HG02981 (cell line): ENCODE data around the gene EEFSEC.

Source experiments
- ATAC-seq: cut with Tn5 transposase; IDR thresholded peaks from one replicate; pipeline ENCODE4 v1.9.1; 2021; ENCODE audit warnings: mild to moderate bottlenecking, moderate library complexity; ENCODE audit not compliant: unreplicated experiment

EEFSEC gene

DNA sequence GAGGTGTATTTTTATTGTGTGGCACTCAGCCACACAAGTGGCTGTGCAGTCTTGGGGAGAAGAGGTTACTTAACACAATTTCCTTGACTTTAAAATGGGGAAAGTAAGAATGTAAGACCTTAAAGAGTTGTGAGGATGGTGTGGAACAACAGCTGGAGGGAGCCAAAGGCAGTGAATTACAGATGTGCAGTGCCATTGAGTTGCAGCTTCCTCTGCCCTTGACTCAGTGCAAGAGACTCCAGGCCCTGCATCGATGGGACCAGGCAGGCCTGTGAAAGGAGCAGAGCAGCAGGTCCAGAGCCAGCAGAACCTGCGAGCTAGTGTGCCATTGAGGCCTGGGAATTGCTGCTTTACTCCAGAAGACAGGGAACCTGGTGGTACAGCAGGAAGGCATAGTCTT is 27.2 kb downstream of the EEFSEC start:
- no peak for ATAC-seq

DNA sequence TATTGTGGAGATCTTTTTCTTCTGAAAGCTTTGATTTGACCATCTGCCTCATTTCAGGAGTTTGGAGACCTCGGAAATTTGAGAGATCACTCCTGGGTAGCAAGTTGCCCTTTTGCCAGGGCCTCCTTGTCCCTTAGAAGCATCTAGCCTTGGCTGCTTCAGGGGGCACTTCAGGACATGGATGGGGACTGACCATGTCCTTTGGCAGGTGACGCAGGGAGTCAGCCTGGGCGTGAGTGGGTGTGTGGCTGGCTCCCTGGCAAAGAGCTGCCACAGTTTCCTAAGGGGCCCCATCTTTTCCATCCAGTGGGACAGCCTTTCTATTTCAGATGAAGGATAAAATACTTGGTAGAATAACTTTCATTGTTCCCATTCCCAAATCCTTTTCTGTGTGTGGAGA is 27.6 kb downstream of the EEFSEC start:
- no peak for ATAC-seq

DNA sequence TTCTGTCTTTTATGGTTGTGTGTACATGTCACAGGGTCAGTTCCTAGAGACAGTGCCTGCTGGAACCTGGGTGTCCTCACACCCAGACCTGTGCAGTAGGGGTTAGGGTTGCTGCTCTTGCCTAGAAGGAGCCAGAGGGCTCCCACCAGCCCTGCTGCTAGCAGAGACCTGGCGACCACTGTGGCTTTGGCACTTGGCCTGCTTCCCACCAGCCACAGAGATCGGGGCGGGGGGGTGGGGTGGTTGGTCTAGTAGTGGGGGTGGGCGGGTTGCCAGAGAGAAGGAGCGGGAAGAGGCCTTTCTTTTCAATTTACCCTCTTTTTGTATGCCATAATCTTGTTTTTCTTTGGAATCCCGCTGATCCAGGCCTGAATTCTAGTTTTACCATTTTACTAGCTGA is 29.4 kb downstream of the EEFSEC start:
- no peak for ATAC-seq

DNA sequence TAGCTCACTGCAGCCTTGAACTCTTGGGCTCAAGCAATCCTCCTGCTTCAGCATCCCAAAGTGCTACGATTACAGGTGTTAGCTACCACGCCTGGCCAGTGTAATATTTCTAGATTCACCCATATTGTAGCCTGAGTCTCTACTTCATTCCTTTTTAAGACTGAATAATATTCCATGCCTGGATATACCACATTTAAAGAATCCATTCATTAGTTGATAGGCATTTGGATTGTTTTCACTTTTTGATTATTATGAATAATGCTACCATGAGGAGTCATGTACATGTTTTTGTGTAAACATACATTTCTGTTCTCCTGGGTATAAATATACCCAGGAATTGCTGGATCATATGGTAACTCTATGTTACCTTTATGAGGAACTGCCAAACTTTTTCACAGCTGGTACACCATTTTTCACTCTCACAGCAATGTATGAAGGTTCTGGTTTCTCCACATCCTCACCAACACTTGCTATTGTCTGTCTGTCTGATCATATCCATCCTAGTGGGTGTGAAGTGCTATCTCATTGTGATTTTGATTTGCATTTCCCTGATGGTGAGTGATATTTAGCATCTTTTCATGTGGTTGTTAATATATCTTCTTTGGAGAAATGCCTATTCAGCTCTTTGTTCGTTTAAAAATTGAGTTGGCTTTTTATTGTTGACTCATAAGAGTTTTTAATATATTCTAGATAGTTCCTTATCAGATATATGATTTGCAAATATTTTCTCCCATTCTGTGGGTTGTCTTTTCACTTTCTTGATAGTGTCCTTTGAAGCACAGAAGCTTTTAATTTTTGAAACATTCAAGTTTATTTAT is 32.6 kb downstream of the EEFSEC start:
- ATAC-seq: no peak

DNA sequence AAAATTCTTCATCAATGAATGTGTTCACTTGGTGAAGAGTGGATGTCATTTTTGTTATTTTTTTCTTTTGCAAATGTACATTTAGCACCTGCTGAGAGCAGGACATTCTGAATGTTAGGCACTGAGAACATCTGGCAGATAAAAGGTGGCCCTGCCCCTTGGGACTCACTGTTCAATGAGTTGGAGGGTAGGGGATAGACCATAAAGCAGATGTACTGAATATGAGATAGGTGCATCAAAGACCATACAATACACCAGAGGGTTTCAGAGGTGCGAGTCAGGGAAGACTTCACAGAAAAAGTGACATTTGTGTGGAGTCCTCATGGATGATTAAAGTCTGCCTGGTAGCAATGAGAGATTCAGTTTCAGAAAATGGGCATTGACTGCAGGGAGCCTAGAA is 34.2 kb downstream of the EEFSEC start:
- no peak for ATAC-seq

DNA sequence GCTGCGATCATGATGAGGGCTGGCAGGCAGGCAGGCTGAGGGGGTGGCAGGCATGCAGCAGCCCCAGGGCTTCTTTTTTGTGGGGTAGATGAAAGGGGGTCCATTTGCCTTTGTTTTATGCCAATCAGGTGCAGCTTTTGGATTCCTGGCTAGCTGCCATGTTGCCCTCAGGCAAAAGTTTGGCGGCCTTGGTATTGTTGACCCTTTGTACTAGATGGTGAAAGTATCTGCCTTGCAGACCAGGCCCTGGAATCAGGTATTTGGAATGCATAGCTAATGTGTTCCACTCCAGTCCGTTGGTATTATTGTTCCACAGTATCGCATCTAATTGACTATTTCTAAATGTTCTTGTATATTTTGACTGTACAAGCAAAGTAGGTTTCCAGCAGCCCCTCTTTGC is 35.0 kb downstream of the EEFSEC start:
- ATAC-seq: no peak

DNA sequence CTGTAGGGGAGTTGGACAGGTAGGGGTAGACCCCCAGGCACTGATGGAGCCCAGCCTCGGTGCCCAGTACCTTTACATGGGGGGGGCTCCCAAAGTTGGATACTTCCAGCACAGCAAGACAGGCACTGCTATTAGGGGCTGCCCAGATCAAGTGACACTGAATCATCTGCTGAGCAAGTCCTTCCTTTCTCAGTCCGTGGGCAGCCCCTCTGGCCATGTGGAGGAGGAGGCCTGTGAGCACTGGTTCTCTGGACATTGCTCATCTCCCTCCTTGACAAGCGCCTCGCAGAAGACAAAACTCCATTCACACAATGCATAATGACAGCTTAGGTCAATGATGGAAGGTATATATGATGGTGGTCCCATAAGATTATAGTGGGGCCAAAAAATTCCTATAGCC is 35.7 kb downstream of the EEFSEC start:
- no peak for ATAC-seq

DNA sequence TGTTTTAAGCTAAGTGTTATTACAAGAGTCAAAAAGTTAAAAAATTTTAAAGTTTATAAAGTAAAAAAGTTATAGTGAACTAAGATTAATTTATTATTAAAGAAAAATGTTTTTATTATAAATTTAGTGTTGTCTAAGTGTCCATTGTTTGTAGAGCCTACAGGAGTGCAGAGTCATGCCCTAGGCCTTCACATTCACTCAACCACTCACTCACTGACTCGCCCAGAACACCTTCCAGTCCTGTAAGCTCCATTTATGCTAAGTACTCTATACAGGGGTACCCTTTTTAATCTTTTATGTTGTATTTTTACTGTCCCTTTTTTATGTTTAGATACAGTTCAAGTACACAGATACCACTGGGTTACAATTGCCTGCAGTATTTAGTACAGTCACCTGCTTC is 37.2 kb downstream of the EEFSEC start:
- no peak for ATAC-seq

DNA sequence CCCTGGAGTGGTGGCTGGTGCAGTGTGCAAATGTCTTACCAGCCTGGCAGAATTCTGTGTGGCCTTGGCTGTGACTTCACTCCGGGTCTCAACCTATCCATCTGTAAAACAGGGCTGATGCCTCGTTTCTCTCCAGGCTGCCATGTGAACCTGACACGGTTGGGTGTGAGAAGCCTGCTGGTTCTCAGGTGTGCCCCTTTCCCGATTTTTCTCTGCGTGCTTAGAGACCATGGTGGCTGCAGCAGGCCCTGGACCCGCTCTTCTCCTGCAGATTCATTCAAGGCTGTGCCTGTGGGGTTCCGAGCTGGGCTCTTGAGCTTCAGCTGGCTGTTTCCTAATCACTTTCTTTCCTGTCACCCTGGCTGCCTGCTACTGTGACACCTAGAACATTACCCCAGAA is 38.9 kb downstream of the EEFSEC start:
- ATAC-seq: no peak

DNA sequence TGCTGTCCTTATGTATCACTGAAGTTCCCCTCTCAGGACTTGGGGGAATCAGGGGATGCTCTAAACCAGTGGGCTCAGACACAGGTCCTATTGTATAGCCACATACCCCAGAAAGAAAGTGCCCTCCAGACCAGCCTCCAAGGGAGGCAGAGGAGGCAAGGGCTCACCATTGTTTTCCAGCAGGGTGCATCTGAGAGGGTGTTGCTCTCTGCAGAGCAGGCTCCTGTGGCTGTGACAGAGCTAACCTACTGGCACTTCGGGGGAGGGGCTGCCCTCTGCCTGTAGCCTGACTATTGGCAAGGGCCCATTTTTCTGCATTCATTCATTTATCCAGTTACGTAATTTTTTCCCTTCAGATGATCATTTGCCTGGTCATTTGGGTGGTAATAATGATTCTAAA is 39.9 kb downstream of the EEFSEC start:
- ATAC-seq: no peak

DNA sequence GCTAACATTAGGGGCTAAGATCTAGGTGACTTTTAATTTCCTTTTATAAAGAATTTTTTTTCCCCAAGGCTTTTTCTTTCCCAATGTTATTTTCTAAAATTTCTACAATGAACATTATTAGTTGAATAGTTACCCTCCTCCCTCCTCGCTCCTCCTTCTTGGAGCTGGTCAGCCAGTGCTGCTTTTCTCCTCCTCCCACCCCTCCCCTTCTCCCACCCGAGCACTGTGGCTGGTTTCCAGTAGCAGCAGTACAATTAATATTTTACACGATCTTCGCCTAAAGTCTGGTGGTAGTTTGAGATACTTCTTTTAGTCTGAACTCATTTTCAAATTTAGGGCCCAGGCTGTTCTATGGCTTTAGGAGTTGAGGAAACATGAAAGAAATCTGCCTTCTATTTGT is 41.6 kb downstream of the EEFSEC start:
- ATAC-seq: no peak

DNA sequence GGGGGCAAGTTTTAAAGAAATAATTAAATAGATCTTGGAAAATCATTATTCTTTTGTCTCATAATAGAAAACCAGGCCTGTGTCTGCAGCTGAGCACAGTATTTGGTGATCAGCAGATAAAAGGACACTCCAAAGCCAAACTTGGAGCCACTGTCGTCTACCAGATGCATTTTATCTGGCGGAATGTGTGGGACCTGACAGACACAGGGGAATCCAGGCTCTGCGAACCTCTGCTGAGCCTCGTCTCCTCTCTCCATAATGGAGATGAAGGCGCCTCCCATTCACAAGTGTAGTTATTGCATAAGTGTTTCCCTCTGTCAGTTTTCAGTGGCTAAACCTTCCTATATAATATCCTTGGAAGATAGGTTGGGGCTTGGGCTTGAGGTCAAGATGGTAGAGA is 42.1 kb downstream of the EEFSEC start:
- no peak for ATAC-seq

DNA sequence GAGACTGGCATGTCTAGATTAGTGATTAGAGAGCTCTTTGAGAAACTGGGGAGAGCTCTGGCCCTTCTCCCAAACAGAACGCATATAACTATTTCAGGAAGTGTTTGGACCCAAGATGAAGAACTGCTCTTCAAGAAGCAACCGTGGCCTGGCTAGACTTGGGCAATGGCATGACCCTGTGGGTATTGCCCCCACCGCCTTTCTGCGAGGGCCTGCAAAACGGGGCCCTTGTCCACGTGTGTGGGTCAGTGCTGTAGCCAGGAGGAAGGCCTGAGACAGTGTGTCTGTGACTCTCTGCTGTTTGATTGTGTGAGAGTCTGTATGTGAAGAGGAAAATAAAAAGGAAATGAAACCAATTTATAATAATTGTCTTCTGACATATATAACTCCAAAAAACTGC is 42.5 kb downstream of the EEFSEC start:
- no peak for ATAC-seq

DNA sequence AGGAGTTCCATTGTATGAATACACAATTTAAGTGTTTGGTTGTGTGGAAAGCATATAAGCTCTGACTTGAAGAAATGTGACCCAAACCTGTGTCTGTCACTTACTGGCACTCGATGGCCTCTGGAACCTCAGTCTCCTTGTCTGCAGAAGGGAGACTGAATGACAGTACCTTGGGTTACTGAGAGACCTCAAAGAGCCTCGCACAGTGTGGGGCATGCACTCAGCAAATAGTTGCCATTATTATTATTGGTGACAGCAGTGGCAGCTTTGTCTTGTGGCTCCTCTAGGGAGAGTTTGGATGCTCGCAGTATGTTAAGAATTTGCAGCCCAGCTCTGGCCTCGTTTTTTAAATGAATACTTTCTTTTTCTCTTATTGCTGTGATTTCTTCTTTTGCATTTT is 43.4 kb downstream of the EEFSEC start:
- no peak for ATAC-seq

DNA sequence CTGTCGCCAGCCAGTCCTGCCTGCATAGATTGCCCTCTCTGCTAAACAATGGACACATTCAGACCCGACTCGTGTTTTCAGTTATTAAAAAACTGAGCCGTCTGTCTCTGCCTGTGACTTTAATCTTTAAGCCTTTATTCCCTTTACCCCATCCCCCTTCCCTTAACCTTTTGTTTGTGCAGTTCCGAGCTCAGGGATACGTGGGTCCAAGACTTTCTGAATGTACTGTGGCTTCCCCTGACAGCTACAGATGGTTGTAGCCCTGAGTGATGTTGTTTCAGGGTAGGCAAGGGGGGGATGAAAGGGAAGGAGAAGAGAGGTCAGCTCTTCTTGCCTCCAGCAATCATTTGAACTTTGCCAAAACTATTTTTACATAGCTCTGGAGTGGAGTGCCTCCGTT is 44.6 kb downstream of the EEFSEC start:
- no peak for ATAC-seq

DNA sequence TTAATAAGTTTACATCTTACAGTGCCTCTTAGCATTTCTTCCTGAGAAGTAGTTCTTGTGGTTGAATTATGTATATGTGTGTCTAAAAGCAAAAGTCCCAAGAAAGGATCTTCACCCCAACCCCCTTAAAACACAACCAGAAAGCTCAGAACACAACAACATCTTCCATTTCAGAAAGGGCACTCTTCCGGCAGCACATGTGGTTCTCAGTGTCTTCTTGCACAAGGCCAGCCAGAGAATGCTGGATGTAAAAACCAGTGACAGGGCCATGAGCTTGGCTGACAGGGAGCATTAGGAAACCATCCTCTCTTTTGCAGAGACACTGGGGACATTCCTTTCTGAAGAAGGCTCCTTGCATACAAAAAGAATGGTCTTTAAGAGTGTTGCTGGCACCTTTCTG is 45.0 kb downstream of the EEFSEC start:
- no peak for ATAC-seq

DNA sequence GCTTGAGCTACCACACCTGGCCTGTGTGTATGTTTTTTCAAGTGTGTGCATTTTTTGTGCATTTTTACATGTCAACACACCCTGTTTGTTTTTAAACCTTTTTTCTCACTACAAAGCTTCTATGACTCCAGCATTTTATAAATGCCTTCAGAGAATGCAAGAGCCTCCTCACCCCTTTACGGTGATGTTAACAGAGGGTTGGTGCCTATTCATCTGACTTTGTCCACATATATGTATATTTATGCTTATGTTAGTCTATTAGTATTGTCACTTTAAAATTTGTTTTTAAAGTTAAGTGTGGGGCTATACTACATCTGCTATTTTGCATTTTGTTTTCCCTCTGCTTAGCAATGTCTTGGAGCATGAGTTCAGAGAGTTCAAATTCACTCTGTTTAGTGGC is 45.8 kb downstream of the EEFSEC start:
- ATAC-seq: no peak

DNA sequence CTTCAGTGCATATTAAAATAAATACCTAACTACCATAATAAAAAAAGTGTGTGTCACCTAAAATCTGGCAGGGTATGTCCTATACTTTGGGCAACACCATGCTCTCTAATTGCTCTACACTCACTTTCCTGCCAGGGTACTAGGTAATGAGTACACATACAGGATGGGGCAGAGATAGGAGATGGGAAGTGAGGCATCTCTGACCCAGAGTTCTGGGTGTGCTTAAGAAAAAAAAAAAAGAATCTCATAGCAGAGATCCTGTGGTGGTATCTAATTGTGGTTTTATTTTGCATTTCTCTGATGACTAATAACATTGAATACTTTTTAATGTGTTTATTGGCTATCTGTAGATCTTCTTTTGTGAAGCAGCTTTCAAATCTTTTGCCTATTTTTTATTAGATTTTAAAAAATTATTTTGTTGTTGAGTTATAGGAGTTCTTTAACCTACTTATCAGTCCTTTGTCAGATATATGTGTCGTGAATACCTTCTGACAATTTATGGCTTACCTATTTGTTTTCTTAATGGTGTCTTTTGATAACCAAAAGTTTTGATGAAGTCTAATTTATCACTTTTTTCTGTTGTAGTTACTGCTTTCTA is 48.0 kb downstream of the EEFSEC start:
- no peak for ATAC-seq

DNA sequence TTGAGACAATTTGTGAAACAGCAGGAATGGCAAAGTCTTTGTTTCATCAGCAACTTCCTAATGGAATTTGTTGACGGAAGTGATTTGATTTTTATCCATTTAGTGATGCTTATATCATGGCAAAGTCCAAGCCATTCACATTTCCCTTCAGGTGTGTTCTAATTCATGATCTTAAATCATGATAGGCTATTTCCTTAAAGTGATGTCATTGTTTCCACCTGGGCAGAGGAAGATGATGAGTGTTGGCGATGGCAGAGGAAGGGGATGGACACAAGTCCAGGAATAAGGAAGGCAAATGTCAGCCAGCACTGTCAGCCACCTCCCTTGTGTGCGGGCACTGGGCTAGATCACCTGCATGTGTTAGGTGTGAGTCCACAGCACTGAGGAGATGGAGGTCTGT is 49.9 kb downstream of the EEFSEC start:
- ATAC-seq: no peak

DNA sequence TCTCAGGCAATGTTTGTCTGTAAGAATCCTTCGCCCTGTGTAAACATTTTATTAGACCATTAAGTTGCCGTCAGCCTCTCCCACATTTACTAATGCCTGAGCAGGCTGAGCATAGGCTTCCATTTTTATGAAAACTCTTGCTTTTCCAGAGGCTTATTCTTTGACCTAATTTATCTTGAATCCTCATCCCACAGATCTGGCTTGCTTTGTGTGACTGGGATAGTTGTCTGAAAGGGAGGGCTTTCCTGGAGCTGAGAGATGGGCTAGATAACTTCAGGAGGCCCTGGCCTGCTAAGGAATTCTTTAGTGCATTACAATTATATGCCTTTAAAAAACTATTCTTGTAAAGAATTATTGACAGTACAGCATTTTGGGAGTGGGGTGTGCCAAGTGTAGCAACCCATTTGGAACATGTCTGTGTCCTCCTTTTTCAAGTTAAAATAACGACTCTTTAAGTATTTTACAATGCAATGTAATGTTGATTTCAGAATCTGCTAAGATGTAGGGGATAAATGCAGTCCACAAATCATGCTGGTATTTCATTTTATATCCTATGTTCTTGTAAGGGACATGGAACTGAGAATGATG is 52.4 kb downstream of the EEFSEC start:
- ATAC-seq: no peak

DNA sequence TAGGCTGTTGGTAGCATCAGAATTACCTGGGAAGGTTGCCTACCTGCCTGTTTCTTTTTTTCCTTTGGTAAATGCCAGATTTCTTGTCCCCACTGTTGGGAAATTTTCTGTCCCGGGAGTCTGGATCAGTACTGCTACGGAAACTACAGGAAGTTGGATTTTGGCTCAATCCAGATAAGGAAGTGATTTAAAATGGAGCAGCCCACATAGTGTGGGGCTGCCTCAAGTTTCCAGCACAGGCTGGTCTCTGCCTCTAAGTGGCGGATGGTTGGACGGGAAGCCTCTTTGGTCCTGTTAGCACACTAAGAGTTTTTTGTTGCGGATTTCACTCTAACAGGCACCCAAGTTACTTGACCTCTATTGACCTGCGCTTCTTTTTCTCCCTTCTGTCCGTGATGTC is 54.7 kb downstream of the EEFSEC start:
- no peak for ATAC-seq

DNA sequence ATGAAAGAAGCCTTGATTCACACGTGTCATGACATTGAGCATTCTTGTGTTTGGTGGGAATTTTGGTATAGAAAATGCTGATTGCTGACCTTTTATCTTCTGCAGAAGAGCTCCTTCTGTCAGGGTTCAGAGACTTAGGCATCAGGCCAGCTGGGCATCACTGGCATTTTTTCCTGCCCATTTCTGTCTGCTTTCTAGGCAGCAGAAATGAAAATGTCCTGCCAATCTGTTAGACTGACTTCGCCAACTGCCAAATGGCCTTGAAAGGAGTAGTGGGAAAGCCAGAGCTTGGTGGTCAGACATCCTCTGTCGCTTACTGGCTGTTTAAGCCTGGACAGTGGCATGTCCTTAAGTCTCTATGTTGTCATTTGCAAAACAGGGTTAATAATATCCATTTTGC is 57.4 kb downstream of the EEFSEC start:
- no peak for ATAC-seq

DNA sequence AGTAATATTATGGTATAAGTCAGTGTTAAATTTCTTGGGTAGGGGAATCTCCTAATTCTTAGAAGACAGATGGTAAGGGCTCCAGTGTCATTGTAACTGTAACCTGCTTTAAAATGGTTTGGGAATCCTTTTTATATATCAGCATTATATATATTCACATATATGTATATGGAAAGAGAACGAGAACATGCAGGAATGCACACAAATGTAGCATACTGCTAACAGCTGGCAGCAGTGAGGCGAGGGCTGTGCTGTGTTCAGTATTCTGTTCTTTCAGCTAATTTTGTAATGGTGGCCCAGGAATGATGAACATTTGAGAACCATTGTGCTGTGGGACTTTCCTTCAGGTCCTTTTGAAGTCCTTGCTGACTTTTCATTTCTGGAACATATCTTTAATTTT is 60.8 kb downstream of the EEFSEC start:
- no peak for ATAC-seq
